ENCODE measurements around the gene C14orf132.

- TF ChIP-seq CTCF (IDR thresholded peaks at IDR 0.05) (no peak), POLR2A (IDR thresholded peaks at IDR 0.05) (no peak)
These were observed 27.8 kb downstream of the C14orf132 start for GRCh38 chr14:96066976-96067375.
